Muscle layer of colon (tissue), 2 donors: ENCODE results near the gene LYPD5.
"Not testable (repeated sequence)": the region's sequence is repeated elsewhere in the genome, so short reads cannot be mapped to it uniquely, and the experiment has no call there.

Source experiments
- H3K27ac ChIP-seq: one replicate; pipeline ENCODE4 v1.7.0; 2013; ENCODE audit warnings: low read depth, mild to moderate bottlenecking, low read length, moderate library complexity
- H3K27me3 ChIP-seq, 2 donors: one replicate each; pipeline ENCODE4 v1.7.0; 2013; ENCODE audit warnings: low read length in 2 of 2, mild to moderate bottlenecking in 2 of 2; ENCODE audit not compliant: insufficient read depth in 2 of 2, control insufficient read depth in 1 of 2
- H3K36me3 ChIP-seq: one replicate; pipeline ENCODE4 v1.7.0; 2013; ENCODE audit warnings: mild to moderate bottlenecking, low read length; ENCODE audit not compliant: insufficient read depth
- H3K4me1 ChIP-seq: one replicate; pipeline ENCODE4 v1.7.0; 2013; ENCODE audit warnings: mild to moderate bottlenecking, low read length; ENCODE audit not compliant: insufficient read depth
- H3K4me3 ChIP-seq, 2 donors: one replicate each; pipeline ENCODE4 v1.7.0; 2013; ENCODE audit warnings: low read length in 2 of 2, low read depth in 1 of 2, mild to moderate bottlenecking in 1 of 2, moderate library complexity in 1 of 2
- H3K9ac ChIP-seq: one replicate; pipeline ENCODE4 v1.7.0; 2013; ENCODE audit warnings: low read length
- H3K9me3 ChIP-seq: one replicate; pipeline ENCODE4 v1.7.0; 2013; ENCODE audit warnings: mild to moderate bottlenecking, low read length
- donor health status: abdominal sarcoma.
- donor health status: Adenocarcinoma of cecum.

LYPD5 gene, protein sequence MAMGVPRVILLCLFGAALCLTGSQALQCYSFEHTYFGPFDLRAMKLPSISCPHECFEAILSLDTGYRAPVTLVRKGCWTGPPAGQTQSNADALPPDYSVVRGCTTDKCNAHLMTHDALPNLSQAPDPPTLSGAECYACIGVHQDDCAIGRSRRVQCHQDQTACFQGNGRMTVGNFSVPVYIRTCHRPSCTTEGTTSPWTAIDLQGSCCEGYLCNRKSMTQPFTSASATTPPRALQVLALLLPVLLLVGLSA

DNA sequence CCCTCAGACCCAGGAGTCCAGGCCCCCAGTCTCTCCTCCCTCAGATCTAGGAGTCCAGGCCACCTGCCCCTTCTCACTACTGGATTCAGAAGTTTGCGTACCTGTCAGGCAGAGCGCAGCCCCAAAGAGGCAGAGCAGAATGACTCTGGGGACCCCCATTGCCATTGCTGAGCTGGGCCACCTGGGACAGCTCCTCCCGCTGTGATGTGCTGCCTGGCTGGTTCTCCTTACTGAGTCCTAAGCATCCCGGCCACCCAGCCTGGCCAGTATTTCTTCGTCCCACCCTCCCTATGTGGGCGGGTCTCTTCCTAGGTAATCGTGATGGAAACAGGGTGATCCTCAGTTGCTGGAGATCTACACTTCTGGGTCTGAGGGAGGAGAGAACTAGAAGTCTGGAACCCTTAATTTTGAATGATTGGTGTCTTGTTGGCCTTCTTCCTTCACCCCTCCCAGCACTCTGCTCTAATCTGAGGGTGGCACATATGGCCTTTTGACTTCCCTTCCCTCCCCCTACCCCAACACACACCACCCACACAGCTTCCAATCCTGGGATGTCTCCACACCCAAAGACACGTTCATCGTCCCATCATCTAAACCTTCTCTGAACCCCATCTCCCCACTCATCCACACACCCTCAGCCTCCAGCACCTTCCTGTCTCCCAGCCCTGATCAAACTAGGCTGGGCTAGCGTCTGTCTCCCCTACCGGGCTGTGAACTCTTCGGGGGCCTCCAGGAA, at the start of gene LYPD5:
TSS of gene LYPD5 (minus strand) at position 232 of the 736 bp plus-strand sequence. CDS start at position 165, 67 bp downstream.
- Histone ChIP-seq H3K9me3 (no peaks in the 10 kb centered on the region), H3K36me3 (no peaks in the 10 kb centered on the region), H3K27ac (no peak within 1 kb of the TSS), H3K27me3 (peaks cover 0 to 12% of the 10 kb centered on the region in 2 donors), H3K4me1 (peaks cover 4% of the 10 kb centered on the region), H3K4me3 (no peak within 1 kb of the TSS), H3K9ac (no peak within 1 kb of the TSS)

DNA sequence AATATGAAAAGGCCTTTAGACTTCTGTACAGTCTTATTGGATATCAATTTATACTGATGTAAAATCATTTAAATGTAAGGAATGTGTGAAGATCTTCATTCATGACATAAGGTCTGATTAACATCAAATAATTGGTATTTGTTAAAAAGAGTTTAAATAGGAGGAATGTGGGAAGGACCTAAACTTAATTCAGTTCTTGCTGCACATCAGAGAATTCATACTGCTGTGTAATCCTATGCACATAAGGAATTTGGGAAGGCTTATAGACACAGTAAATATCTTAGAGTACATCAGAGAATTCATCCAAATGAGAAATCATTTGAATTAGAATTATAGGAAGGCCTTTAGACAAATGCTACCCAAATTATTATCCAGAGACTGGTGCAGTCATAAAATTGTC, 46.6 kb upstream of the LYPD5 start:
- Histone ChIP-seq H3K27me3 (no peaks in the 10 kb centered on the region), H3K4me1 (no peaks in the 10 kb centered on the region), H3K4me3 (no peak overlapping the region), H3K27ac (no peak overlapping the region), H3K9me3 (peaks cover 66% of the 10 kb centered on the region), H3K9ac (no peak overlapping the region), H3K36me3 (peaks cover 12% of the 10 kb centered on the region)

DNA sequence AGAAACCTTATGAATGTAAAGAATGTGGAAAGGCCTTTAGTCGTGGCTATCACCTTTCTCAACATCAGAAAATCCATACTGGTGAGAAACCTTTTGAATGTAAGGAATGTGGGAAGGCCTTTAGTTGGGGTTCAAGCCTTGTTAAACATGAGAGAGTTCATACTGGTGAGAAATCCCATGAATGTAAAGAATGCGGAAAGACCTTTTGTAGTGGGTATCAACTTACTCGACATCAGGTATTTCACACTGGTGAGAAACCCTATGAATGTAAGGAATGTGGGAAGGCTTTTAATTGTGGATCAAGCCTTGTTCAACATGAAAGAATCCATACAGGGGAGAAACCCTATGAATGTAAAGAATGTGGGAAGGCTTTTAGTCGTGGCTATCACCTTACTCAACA, 45.6 kb upstream of the LYPD5 start:
- Histone ChIP-seq H3K4me3 (peak overlapping the region in 1 of 2 donors; percentile 16), H3K36me3 (peaks cover 12% of the 10 kb centered on the region), H3K9me3 (peaks cover 74% of the 10 kb centered on the region), H3K27me3 (no peaks in the 10 kb centered on the region), H3K4me1 (no peaks in the 10 kb centered on the region), H3K9ac (no peak overlapping the region), H3K27ac (no peak overlapping the region)

DNA sequence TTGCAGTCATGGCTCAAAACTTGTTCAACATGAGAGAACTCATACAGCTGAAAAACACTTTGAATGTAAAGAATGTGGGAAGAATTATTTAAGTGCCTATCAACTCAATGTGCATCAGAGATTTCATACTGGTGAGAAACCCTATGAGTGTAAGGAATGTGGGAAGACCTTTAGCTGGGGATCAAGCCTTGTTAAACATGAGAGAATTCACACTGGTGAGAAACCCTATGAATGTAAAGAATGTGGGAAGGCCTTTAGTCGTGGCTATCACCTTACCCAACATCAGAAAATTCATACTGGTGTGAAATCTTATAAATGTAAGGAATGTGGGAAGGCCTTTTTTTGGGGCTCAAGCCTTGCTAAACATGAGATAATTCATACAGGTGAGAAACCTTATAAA, 45.0 kb upstream of the LYPD5 start:
- Histone ChIP-seq H3K9me3 (peaks cover 72% of the 10 kb centered on the region), H3K4me3 (peak overlapping the region in 1 of 2 donors; percentile 16), H3K27me3 (no peaks in the 10 kb centered on the region), H3K4me1 (no peaks in the 10 kb centered on the region), H3K9ac (no peak overlapping the region), H3K36me3 (peaks cover 17% of the 10 kb centered on the region), H3K27ac (no peak overlapping the region)

DNA sequence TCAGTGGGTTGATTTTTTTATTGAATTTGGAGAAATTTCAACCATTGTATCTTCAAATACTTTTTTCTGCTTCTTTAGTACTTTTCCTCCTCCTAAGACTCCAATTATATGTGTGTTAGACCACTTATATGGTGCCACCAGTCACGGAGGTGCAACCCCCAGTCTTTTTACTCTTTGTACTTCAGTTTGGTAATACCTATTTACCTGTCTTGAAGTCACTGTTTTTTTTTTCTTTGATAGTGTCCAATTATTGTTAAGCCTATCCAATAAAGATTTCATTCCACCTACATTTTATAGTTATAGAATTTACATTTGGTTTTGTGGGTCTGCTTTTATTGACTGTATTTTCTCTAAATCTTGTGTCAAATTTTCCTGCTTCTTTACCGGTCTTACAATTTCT, 39.8 kb upstream of the LYPD5 start:
- Histone ChIP-seq H3K27ac (no peak overlapping the region), H3K9ac (no peak overlapping the region), H3K36me3 (peaks cover 48% of the 10 kb centered on the region), H3K4me1 (no peaks in the 10 kb centered on the region), H3K9me3 (peaks cover 68% of the 10 kb centered on the region), H3K4me3 (peak overlapping the region in 1 of 2 donors; percentile 20), H3K27me3 (no peaks in the 10 kb centered on the region)

DNA sequence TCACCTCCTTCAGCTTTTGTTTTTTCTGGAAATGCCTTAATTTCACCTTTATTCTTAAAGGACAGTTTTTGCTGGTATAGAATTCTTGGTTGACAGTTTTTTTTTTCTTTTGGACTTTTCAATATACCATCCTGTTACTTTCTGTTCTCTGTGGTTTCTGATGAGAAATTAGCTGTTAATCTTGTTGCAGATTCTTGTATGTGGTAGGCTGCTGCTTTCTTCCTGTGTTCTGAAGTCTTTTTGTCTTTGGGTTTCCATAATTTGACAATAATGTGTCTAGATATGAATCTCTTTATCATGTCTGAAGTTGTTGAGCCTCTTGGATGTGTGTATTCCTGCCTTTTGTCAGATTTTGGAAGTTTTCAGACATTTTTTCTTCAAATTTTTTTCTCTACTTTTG, 36.9 kb upstream of the LYPD5 start:
- no peak overlapping the region for H3K9ac ChIP-seq
- H3K27me3 ChIP-seq = no peaks in the 10 kb centered on the region
- H3K27ac ChIP-seq = no peak overlapping the region
- H3K36me3 ChIP-seq = peaks cover 69% of the 10 kb centered on the region
- H3K4me3 ChIP-seq = no peak overlapping the region
- no peaks in the 10 kb centered on the region for H3K4me1 ChIP-seq
- peaks cover 61% of the 10 kb centered on the region for H3K9me3 ChIP-seq

DNA sequence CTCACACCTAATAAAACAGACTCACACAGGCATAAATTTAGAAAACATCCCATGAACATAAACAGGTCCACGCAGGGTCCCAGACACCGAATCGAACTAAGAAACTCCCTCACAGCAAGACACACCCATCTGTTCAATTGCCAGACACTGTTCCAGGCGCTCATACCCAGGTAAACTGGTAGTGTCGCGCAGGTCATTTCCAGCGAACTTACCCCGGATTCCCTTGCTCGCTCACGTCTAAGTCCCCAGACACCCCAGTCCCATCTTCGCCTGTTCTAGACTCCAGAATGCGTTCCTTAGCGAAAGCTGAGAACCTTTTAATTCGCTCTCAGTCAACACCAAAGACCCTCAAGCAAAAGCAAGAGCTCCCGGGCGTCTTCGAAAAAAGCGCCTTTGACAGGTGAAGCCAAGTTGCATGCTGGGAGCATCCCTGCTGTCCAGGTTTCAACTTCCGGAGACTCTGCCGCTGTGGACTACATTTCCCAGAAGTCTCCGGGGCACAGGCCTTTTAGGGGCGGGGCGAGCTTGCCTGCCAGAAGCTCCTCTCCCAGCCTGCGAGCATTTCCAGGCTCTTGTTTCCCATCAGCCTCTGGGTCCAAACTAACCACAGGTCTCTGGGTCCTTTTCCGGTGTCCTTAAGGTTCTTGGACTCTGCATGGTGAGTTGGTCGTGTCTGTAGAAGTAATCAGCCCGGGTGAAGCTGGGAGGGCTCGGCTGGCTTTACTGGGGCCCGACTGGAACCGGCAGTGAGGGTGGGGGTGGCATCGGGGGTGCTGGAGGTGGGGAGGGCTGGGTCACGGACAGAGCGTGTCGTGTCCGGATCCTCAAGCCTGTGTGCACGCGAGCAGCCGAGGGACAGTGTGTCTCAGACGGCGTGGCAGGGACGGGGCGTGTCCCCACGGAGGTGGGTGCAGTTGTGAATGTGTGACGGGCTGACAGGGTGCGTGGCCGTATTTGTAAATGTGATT, 24.8 kb upstream of the LYPD5 start, which contains the start of gene ZNF283:
TSS of gene ZNF283 (plus strand) at position 535 of the 968 bp plus-strand sequence. CDS start 6,184 bp downstream, outside the sequence.
- H3K4me3 ChIP-seq = peak within 1 kb of the TSS; percentile 73 to 76
- peak within 1 kb of the TSS; percentile 27 for H3K27ac ChIP-seq
- peak within 1 kb of the TSS; percentile 18 for H3K9ac ChIP-seq
- H3K36me3 ChIP-seq = peaks cover 11% of the 10 kb centered on the region
- no peaks in the 10 kb centered on the region for H3K9me3 ChIP-seq
- peaks cover 6% of the 10 kb centered on the region for H3K4me1 ChIP-seq
- no peaks in the 10 kb centered on the region for H3K27me3 ChIP-seq

DNA sequence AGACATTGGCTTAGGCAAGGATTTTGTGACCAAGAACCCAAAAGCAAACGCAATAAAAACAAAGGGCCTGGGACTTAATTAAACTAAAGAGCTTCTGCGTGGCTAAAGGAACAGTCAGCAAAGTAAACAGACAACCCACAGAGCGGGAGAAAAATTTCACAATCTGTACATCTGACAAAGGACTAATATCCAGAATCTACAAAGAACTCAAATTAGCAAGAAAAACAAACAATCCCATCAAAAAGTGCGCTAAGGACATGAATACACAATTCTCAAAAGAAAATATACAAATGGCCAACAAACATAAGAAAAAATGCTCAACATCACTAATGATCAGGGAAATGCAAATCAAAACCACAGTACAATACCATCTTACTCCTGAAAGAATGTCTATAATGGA, 22.3 kb upstream of the LYPD5 start:
- H3K9me3 ChIP-seq, H3K9ac ChIP-seq, H3K36me3 ChIP-seq, H3K27ac ChIP-seq, H3K4me3 ChIP-seq, H3K27me3 ChIP-seq, H3K4me1 ChIP-seq: not testable (repeated sequence)

DNA sequence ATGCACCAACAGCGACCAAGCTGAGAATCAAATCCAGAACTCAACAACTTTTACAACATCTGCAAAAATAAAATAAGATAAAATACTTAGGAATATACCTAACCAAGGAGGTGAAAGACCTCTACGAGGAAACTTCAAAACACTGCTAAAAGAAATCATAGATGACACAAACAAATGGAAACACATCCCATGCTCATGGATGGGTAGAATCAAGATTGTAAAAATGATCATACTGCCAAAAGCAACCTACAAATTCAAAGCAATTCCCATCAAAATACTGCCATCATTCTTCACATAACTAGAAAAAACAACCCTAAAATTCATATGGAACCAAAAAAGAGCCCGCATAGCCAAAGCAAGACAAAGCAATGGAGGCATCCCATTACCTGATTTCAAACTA, 21.6 kb upstream of the LYPD5 start:
- H3K27ac ChIP-seq, H3K9me3 ChIP-seq, H3K36me3 ChIP-seq, H3K4me3 ChIP-seq, H3K4me1 ChIP-seq, H3K9ac ChIP-seq, H3K27me3 ChIP-seq: not testable (repeated sequence)

DNA sequence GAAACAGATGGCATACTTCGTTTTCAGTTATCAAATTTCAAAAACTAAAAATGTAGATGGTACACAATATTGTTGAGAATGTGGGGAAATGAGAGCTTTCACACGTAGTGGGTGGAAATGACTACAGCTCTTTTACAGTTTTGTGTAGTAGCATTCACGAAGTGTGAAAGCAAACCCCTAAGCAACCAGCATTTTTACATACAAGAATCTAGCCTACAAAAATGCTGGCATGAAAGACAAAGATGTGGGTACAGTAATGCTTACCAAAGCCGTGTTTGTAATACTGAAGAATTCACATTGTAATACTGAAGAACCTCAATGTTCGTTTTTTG, 18.6 kb upstream of the LYPD5 start:
- Histone ChIP-seq H3K36me3 (no peaks in the 10 kb centered on the region), H3K9me3 (no peaks in the 10 kb centered on the region), H3K27ac (no peak overlapping the region), H3K9ac (no peak overlapping the region), H3K4me1 (no peaks in the 10 kb centered on the region), H3K27me3 (peaks cover 0 to 8% of the 10 kb centered on the region in 2 donors), H3K4me3 (peak overlapping the region; percentile 51 to 62)
